ENCODE results near the gene RHOBTB1.
"Not testable (repeated sequence)": the region's sequence is repeated elsewhere in the genome, so short reads cannot be mapped to it uniquely, and the experiment has no call there.

RHOBTB1 gene

GRCh38 chr10:60849740-60850139, 94.2 kb downstream of the RHOBTB1 start:
- TF ChIP-seq CTCF (conservative IDR thresholded peaks at IDR 0.05) = no peak
- no peak overlapping the region for H3K27ac ChIP-seq

GRCh38 chr10:60849217-60849616, 94.8 kb downstream of the RHOBTB1 start:
- no peak for TF ChIP-seq CTCF (conservative IDR thresholded peaks at IDR 0.05)

GRCh38 chr10:60848680-60849079, 95.3 kb downstream of the RHOBTB1 start:
- no peak for TF ChIP-seq CTCF (conservative IDR thresholded peaks at IDR 0.05)
- H3K27ac ChIP-seq = no peak overlapping the region

More at GRCh38 chr10:60849217-60849616, 94.8 kb downstream of the RHOBTB1 start:
- no peak overlapping the region for H3K27ac ChIP-seq

GRCh38 chr10:60848126-60848525, 95.9 kb downstream of the RHOBTB1 start:
- H3K27ac ChIP-seq = no peak overlapping the region
- TF ChIP-seq CTCF (conservative IDR thresholded peaks at IDR 0.05) = no peak

- no peak for TF ChIP-seq CTCF (conservative IDR thresholded peaks at IDR 0.05)
- no peak overlapping the region for H3K27ac ChIP-seq
These were observed 97.8 kb downstream of the RHOBTB1 start for GRCh38 chr10:60846173-60846572.

- no peak for TF ChIP-seq CTCF (conservative IDR thresholded peaks at IDR 0.05)
- no peak overlapping the region for H3K27ac ChIP-seq
These were observed 98.9 kb downstream of the RHOBTB1 start for GRCh38 chr10:60845038-60845437.

- no peak for TF ChIP-seq CTCF (conservative IDR thresholded peaks at IDR 0.05)
- no peak overlapping the region for H3K27ac ChIP-seq
These were observed 101.3 kb downstream of the RHOBTB1 start for GRCh38 chr10:60842694-60843093.

- H3K27ac ChIP-seq = not testable (repeated sequence)
These were observed 102.8 kb downstream of the RHOBTB1 start for GRCh38 chr10:60841227-60841626.
